Measurements from ENCODE around the gene RPL13. TPM values are rescaled to one million over a fixed set of nuclear protein-coding genes. Genes with fewer than 3 reads are reported as not detected.

RPL13 gene
- 9,540 and 18,030 TPM in 2 replicates for total RNA-seq

GRCh38 chr16:89560378-89561141 lies at the start of gene RPL13:
RPL13 (plus strand) TSS chr16:89560682; CDS start chr16:89560960, 278 bp downstream.

GRCh38 chr16:89575247-89576152 lies 15.0 kb downstream of the RPL13 start, which contains the start of gene CPNE7:
CPNE7 (plus strand) TSS chr16:89575758; CDS start chr16:89575898, 140 bp downstream.

DNA sequence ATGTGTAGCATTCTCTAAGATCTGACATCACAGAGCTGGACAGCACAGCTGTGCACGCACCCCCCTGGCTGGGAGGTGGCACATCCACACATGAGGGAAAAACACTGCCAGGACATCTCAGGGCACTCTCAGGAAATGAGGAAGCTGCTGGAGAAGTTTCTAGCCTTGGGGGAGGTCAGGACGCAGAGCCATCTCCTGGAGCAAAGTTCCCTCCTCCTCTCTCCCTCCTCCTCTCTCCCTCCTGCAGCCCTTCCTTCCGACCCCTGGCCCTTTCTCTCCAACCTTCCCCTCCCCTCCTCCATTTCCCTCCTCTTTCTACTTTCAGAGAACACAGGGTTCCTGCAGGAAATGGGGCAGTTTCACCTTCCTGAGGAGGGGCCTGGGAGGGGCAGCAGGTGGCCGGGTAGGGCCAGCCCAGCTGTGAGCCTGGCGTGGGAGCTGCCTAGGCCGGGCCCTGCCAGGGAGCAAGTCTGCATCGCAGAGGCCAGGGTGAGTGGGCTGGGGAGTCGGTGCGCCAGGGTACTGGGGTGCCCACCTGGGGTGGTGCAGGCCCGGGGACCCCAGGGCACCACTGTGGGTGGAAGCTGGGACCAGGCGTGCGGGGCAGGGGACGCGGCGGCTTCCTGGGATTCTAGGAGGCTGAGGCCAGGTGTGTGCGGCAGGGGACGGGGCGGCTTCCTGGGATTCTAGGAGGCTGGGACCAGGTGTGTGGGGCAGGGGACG lies 52.9 kb downstream of the RPL13 start, which contains the start of gene DPEP1:
Gene DPEP1, plus strand, starts transcription at position 412 of the 723 bp plus-strand sequence. CDS start 16,769 bp downstream, outside the sequence.

Other genes starting within 250 kb of the RPL13 start
- 59.1 and 108 TPM in 2 replicates for gene ANKRD11, start 70.1 kb upstream of the RPL13 start, total RNA-seq
- 71.8 and 85.9 TPM in 2 replicates for gene SPG7, start 52.3 kb upstream of the RPL13 start, total RNA-seq
- 20.0 and 46.3 TPM in 2 replicates for gene CPNE7, start 15.1 kb downstream of the RPL13 start, total RNA-seq
- gene DPEP1, start 53.0 kb downstream of the RPL13 start, total RNA-seq = 0.26 and 6.7 TPM in 2 replicates
- 95.1 and 158 TPM in 2 replicates for gene CHMP1A, start 97.0 kb downstream of the RPL13 start, total RNA-seq
- gene SPATA33, start 97.2 kb downstream of the RPL13 start, total RNA-seq = 2.3 and 3.7 TPM in 2 replicates
- 32.7 and 46.1 TPM in 2 replicates for gene CDK10, start 126.0 kb downstream of the RPL13 start, total RNA-seq
- 10.4 and 20.0 TPM in 2 replicates for gene SPATA2L, start 141.0 kb downstream of the RPL13 start, total RNA-seq
- 8.7 and 11.3 TPM in 2 replicates for gene VPS9D1, start 160.2 kb downstream of the RPL13 start, total RNA-seq
- 5.7 and 27.6 TPM in 2 replicates for gene ZNF276, start 160.9 kb downstream of the RPL13 start, total RNA-seq